NCI-H82 treated with DMSO at 0.1 percent for 48 hours (cell line): ENCODE results near the gene HOXB7.

Experiments used
- DNase-seq: peaks from one replicate; lab custom pipeline; 2025; ENCODE audit not compliant: unreplicated experiment; lab: John Stamatoyannopoulos, UW

HOXB7 gene

GRCh38 chr17:48596000-48596734 lies 14.7 kb downstream of the HOXB7 start:
- no peak for DNase-seq

GRCh38 chr17:48595278-48595999 lies 15.4 kb downstream of the HOXB7 start:
- no peak for DNase-seq

GRCh38 chr17:48594538-48595277 lies 16.1 kb downstream of the HOXB7 start:
- no peak for DNase-seq

GRCh38 chr17:48593840-48594537 lies 16.8 kb downstream of the HOXB7 start:
- DNase-seq = no peak

- no peak for DNase-seq
Observed at GRCh38 chr17:48593126-48593829, 17.5 kb downstream of the HOXB7 start, which contains the start of gene HOXB5. TSS of gene HOXB5 (minus strand) at chr17:48593779. CDS start at chr17:48593682, 97 bp downstream.

GRCh38 chr17:48592577-48592976 lies 18.2 kb downstream of the HOXB7 start:
- DNase-seq = no peak

- DNase-seq = no peak
Observed at GRCh38 chr17:48592057-48592514, 18.7 kb downstream of the HOXB7 start.

GRCh38 chr17:48591255-48592056 lies 19.4 kb downstream of the HOXB7 start:
- no peak for DNase-seq

GRCh38 chr17:48590607-48591161 lies 20.1 kb downstream of the HOXB7 start:
- DNase-seq = no peak

- DNase-seq = no peak
Observed at GRCh38 chr17:48589831-48590606, 20.8 kb downstream of the HOXB7 start, which contains the start of gene HOXB3. TSS of gene HOXB3 (minus strand) at chr17:48590241. CDS start at chr17:48552474, 37,767 bp downstream.

GRCh38 chr17:48589060-48589830 lies 21.6 kb downstream of the HOXB7 start:
- DNase-seq = no peak

- no peak for DNase-seq
Observed at GRCh38 chr17:48588528-48588927, 22.3 kb downstream of the HOXB7 start.

GRCh38 chr17:48588074-48588415 lies 22.8 kb downstream of the HOXB7 start:
- DNase-seq = no peak

GRCh38 chr17:48587276-48588073 lies 23.3 kb downstream of the HOXB7 start:
- DNase-seq = no peak

GRCh38 chr17:48586355-48587258 lies 24.2 kb downstream of the HOXB7 start:
- no peak for DNase-seq

- no peak for DNase-seq
Observed at GRCh38 chr17:48584223-48584741, 26.5 kb downstream of the HOXB7 start.
